Left colon (tissue), 2 donors: Measurements from ENCODE around the gene RIPOR3. TPM values are rescaled to one million over a fixed set of nuclear protein-coding genes. Genes with fewer than 3 reads are reported as not detected.

Experiments used
- ATAC-seq: fragments of 200-7000 bp; cut with Tn5 transposase; one replicate; pipeline ENCODE4 v1.9.1; 2020; ENCODE audit warnings: mild to moderate bottlenecking, moderate library complexity
- DNase-seq, 2 donors: peaks; one replicate each; pipeline ENCODE4 v3.0.0-alpha.2; 2020
- intact Hi-C, 2 donors: fragments of 100-400 bp; cut with DNase I in 1 of 2; cut with micrococcal nuclease in 1 of 2; formaldehyde crosslinking; loops; one replicate each; pipeline versions ENCODE4 v1.11.2 to v1.14.0; 2022; cut with DNase I, micrococcal nuclease
- long read RNA-seq: library from polyadenylated mRNA; unstranded; transcript quantifications from one replicate; pipeline ENCODE4 v2.0.0, GENCODE V29; 2021
- total RNA-seq, 2 donors: library from RNA; stranded (reverse); fragmentation: NEBNext Ultra II Directional; extraction: Animal tissue kit (Norgen Biotek cat#: 25700); gene quantifications; one replicate each; pipeline ENCODE4 v1.2.1, GENCODE V29; 2021
- donor health status: DM: no; HTN: no; CAD: no.
- donor health status: DM: yes; HTN: yes; CAD: no.

The RIPOR3 gene, protein sequence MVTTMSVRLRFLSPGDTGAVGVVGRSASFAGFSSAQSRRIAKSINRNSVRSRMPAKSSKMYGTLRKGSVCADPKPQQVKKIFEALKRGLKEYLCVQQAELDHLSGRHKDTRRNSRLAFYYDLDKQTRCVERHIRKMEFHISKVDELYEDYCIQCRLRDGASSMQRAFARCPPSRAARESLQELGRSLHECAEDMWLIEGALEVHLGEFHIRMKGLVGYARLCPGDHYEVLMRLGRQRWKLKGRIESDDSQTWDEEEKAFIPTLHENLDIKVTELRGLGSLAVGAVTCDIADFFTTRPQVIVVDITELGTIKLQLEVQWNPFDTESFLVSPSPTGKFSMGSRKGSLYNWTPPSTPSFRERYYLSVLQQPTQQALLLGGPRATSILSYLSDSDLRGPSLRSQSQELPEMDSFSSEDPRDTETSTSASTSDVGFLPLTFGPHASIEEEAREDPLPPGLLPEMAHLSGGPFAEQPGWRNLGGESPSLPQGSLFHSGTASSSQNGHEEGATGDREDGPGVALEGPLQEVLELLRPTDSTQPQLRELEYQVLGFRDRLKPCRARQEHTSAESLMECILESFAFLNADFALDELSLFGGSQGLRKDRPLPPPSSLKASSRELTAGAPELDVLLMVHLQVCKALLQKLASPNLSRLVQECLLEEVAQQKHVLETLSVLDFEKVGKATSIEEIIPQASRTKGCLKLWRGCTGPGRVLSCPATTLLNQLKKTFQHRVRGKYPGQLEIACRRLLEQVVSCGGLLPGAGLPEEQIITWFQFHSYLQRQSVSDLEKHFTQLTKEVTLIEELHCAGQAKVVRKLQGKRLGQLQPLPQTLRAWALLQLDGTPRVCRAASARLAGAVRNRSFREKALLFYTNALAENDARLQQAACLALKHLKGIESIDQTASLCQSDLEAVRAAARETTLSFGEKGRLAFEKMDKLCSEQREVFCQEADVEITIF
- total RNA-seq, result 1 to 10 TPM; 3.2 to 3.9 TPM
- long read RNA-seq, partial matches to known transcripts, result 2 of 3 reads
- long read RNA-seq, other reads (novel, unspliced or antisense), result 1 of 3 reads

DNA sequence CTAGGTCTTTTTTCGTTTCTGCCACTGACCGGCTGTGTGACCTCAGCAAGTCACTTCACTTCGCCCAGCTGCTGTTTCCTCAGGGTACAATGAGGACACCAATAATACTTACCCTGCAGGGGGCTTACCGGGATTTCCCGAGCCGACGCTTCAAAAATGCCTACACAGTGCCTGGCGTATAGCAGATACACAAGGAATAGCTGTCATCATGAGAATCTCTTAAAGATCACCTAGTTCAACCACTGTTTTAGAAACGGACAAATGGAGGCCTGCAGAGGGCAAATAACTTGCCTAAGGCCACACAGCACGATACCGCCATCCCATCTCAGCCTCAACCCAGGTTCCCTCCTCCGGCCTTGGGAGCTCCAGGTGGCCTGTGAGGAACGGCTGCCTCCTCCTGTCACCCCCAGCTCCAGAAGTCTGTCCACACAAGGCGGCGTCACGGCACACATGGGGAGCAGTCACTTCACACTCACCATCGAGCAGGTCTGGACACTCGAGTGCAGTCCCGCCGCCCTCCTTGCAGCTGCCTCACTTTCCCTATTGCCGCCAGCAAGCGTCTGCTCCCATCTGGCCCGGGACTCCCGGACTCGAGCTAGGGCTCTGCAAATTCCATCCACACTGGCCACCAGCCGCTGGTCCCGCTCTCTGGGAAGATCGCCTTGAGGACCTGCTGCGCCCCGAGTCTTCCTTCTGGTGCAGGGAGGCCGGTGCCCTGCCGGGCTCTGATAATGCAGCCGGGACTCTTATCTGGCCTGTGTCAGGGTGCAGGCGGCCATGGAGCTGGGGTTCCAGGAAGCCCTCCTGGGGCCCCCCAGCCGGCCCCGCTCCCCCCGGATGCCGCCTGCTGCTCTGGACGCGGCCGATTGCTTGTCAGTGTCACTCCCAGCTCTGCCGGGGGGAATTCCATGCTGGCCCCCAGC, at the start of gene RIPOR3:
TSS of gene RIPOR3 (minus strand) at position 893 of the 923 bp plus-strand sequence. CDS start at position 479, 414 bp downstream.
- ATAC-seq, result no peak
- peak in 1 of 2 donors; percentile 14 for DNase-seq
- intact Hi-C loops, result no loop called here

DNA sequence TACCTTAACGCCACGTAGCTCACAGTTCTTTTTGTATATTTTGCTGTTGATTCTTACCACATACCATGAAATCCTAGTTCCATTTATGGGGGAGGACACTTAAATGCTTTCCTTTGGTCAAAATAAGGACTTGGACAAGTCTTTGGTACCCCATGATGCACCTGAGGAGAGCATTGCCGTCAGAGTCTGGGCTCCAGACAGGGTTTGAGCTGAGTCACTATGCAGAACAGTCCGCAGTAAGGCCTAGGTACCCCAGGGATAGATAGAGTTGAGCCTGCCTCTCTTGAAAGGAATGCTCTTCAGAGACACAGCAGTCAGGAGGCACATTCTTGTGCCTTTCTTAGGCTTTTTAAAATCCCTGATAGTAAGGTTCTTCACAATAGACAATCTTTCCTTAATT, 46.0 kb upstream of the RIPOR3 start:
- intact Hi-C loops, result no loop called here
- DNase-seq, result no peak

DNA sequence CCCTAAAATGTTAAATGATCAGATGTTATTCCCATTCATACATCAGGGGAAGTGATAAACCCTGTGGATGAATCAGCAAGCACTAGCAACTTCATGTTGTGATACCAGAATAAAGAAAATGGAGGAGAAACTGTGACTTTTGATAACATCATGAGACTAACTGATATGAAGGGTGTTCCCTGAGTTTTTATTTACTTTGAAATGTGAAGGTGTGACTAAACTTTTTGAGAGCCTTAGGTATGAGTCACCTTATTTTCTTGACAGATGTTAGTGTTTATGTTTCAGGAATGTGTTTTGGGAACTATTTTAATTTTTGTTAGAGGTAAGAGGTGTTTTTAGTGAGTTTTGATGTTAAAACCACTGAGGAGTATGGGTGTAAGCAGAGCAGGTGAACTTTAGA, 44.5 kb upstream of the RIPOR3 start:
- no peak for DNase-seq
- intact Hi-C loops, result no loop called here
- no peak for ATAC-seq

More for the DNA sequence above, 46.0 kb upstream of the RIPOR3 start:
- ATAC-seq, result no peak

DNA sequence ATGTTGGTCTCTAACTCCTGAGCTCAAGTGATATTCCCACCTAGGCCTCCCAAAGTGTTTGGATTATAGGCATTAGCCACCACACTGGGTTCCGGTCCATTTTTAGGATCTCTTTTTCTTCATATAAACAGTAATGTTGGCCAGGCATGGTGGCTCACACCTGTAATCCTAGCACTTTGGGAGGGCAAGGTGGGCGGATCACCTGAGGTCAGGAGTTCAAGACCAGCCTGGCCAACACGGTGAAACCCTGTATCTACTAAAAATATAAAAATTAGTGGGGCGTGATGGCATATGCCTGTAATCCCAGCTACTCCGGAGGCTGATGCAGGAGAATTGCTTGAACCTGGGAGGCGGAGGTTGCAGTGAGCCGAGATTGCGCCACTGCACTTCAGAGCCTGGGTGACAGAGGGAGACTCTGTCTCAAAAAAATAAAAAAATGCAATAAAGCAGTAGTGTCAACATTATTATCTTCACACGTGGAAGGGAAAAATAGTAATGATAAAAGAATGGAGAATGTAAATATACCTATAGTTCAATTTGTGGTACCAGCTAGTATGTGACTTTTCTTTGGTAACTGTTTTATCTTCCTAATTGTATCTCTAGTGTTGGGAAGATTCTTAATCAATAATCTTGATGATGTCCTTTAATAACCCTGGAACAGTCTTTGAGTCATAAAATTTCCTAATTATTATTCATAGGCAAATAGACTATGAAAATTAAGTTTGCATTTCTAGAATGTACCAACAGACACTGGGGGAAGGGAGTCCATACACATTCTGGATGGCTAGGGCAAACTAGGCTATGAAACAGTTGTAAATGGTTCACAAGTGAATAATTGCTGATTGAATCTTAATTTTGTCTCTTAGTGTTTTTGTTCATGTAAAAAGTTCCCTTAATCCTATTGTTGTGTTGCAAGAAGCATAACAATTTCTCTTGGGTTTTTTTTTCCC, 43.7 kb upstream of the RIPOR3 start:
- intact Hi-C loops, result no loop called here
- ATAC-seq (no peak), DNase-seq (no peak)

DNA sequence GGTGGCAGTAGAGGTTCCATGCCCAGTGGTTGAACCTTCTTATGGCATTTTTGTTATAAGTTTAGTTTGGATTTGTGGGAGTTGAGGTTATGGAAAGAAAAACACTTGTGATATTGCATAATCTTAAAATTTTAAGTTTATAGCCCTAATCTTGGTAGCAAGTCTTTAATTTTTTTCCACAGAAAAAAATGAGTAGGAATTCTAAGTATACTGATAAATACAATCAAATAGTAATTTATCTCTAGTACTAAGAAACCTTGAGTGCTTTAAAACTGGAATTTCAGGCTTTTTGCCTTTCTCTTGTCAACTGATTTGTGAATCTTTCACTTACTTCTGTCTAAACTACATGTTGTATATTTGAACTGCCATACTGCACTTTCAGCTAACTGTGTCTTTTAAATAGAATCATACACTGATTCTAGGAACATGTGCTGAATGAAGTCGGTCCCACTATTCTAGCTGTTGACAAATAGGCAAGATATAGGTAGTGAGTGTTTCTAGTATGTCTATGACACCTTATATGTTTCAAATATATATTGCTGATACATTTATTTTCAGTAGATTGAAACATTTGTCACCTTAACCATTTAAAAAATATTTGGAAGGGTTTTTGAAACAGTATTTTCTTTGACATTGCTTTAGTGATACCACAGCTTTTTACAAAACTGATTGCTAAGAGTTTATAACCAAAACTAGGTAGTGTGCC, 42.5 kb upstream of the RIPOR3 start:
- intact Hi-C loops, result no loop called here
- no peak for ATAC-seq
- DNase-seq, result no peak

DNA sequence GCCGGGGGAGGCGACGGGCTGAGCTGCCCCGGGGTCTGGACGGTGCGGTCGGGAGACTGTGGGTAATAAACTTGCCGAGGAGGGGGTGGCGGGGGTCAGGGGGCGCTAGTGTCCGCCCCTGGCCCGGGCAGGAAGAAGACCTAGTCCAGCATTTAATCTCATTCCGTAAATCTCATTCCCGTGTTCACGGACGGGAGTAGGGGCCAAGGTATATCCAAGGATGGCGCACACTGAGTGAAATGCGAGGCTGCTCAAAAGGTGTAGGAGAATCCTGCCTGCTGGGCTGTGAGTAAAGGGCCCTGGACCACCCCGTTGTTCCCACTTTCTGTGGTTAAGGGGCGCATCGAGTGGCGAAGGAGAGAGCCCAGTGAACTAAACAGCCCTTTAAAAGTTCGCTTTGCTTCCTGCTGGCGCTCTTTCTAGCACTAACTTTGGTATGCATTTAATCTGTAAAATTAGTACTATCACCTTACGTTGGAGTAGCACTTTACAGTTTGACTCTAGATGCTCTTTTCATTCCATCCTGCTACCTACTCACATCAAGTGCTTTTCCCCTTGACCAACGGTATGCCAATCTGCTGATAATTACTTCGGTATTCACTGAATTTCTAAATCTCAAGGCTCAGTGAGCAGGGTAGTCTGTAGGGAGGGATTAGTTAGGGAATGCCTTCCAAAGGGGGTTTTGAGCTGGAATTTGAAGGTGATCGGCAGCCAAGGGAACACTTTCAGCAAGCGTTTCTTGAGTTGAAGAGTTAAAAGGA, 40.8 kb upstream of the RIPOR3 start:
- DNase-seq (no peak), ATAC-seq (no peak)
- intact Hi-C loops, result no loop called here

DNA sequence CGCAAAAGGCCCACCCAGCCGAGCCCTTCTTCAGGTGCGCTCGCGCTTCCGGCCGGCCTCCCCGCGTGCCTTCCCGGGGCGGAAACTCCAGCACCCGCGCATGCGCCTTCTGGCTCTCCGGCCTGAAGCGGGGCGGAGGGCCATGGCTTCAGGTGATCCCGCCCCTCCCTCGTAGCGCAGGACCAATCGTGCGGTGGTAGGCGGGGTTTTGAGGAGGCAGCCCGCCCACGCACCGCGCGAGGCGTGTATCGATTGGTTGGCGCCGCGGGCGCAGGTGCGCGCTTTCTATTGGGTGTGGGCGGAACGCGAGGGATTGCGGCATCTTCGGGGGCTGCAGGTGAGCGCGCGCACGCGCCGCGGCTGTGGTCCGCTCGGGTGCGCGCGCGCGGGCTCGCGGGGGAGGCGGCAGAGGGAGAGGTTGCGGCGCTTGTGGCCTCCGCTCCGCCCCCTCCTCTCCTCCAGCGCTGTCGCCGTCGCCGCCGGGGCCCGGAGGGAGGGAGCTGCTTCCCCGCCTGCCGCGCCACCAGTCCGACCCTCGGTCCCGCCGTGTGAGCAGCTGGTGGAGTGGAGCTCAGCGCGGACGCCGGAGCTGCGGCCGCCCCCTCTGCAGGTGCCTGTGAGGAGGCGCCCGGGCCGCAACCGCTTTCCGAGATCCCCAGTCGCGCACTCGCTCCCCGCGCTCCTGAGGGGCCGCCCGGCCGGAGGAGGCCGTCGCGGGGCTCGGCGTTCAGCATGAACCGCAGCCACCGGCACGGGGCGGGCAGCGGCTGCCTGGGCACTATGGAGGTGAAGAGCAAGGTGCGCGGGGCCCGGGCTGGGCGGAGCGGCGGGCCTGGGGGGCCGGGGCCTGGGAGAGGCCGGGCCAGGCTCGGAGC, 40.0 kb upstream of the RIPOR3 start, which contains the start of gene PARD6B:
TSS of gene PARD6B (plus strand) at position 526 of the 875 bp plus-strand sequence. CDS start at position 733, 207 bp downstream.
- intact Hi-C loops, result no loop called here
- peak; percentile 98 to 99 for DNase-seq
- peak; percentile 81 for ATAC-seq

DNA sequence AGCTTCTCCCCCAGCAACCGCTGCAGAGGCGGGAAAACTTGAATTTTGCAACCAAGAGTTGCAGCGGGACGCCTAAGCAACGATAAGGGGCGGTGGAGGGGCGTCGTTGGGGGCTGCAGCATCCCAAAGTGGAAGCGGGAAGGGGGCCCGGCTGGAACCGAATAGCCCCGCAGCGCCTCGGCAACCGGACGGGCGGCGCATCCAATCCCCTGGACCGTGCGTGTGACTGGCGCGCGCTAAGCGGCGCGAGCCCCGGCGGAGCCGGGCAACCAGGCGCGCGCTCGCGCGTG, 39.4 kb upstream of the RIPOR3 start:
- intact Hi-C loops, result no loop called here
- ATAC-seq (no peak), DNase-seq (no peak)

DNA sequence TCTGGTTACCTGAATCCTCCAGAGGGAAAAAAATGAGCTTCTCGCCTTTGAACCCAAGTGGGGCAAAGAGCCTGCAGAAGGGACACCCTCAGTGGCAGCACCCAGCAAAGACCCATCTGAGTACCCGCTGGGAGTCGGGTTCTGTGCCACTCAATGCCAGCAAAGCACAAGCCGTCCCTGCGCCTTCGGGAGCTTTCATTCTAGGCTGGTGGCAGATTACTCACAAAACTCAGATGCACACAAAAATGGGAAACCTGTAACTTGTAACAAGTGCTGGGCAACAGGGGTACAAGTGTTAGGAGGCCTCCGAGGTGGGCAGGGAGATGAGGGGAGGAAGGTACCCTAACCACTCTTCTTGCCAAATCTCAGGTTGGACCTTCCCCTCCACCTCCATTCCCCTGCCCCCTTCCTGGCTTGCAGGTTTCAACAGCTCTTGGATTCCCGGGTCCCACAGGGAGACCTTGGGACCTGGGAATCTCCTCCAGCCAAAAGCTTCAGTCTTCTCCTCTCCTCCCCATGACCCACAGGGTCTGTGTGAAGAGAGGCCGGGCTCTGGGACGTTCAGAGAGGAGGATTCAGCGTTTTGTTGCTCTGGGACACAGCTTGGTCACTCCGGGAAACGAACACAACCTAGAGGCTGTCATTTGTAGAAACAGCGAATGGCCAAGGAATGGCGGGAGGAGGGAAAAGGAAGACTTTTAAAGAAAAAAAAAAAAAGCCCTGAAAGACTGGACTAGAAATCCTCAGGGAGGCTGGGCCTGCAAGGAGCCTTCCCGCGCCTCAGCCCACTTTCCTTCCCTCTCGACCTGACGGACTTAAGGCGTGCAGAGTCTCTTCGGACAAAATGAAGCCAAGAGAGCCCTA, 38.8 kb upstream of the RIPOR3 start:
- ATAC-seq, result no peak
- intact Hi-C loops, result no loop called here
- peak in 1 of 2 donors; percentile 33 for DNase-seq

DNA sequence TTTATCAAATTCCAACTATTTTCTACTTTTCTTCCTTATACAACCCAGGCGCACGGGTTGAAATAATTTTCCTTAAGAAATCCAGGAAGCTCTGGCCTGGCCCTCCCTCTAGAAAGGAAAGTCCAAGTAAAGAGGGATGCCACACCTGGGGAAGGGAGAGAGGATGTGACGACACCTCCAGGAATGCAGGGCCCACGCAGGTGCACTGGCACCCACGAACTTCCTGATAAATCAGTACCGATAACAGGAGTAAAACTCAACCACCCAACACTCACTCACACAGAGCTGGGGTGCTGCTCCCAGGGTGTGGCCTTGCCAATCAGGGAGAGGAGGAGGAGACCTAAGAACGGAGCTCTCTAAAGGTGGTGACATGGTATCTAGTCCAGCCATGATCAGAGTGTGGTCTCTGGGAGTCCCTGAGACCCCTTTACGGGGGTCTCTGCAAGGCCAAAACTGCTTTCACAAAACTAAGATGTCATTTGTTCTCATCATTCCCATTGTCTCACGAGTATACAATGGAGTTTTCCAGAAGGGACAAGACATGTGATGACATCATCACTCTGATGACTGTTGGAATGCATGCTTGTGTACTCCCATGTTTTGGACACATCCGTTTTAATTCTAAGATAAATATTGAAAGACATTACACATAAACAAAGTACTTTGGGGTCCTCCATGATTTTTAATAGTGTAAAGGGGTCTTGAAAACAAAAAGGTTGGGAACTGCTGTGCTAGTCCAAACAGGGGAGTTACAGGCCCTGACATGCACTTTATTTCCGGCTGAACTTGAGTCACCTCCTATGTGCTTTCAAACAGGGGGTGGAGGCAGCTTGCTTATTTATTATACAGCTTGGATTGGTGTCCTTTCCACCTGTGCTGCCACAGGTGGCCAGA, 37.9 kb upstream of the RIPOR3 start:
- peak; percentile 57 to 79 for DNase-seq
- ATAC-seq, result peak; percentile 41
- intact Hi-C loops, result no loop called here

DNA sequence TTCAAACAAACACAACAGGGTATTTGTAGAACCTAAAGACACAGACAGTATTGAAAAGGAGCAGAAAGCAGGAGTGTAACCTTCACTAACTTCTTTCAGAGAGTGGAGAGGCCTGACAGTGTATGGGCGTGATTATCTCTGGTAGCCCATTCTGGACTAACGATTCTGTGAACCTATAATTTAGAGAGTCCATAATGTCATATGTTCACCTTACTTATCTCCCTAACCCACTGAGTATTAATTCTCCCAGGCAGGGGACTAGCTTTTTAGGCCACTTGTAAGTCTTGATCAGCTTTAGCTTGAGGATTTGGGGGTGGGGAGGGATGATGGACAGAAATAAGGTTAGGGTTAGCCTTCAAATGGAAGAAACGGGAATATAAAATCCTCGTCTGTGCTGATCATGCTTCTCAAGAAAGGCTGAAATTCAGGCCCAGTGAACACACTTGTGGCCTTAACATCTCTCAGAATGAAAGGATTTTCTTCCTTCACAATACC, 37.2 kb upstream of the RIPOR3 start:
- intact Hi-C loops, result no loop called here
- ATAC-seq, result no peak
- DNase-seq, result no peak

DNA sequence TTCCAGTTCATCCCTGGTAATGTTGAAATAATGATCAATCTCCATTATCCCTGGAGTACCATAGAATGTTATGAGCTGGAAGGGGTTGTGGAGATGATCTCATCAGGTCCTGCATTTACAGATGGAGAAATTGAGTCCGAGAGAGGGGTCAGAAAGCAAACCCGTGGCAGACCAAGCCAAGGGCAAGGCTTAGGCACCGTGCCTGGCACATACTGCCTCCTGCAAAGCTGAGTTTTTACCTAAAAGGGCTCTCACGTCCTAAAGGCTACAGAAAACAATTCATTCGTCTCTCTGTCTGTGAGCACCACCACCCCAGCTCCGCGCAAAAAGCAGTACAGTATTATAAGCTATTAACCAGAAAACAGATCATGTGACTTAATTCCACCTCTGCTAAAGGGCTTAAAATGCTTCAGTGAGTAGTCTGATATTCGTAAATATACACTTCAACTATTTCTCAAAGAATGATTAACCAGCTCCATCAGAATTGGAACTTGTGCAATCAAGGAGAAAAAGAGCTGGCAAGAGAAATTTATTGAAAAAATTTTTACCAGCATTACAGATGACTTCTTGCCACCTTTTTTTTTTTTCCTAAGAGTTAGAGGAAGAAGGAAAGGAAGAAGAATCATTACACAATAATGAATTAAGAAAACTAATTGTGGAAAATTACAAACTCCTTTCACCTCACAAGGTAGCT, 36.6 kb upstream of the RIPOR3 start:
- no peak for DNase-seq

More for the DNA sequence above, 36.6 kb upstream of the RIPOR3 start:
- ATAC-seq, result no peak
- intact Hi-C loops, result no loop called here
